Measurements from ENCODE around the gene MAP7.
"Not testable (repeated sequence)": the region's sequence is repeated elsewhere in the genome, so short reads cannot be mapped to it uniquely, and the experiment has no call there.

The MAP7 gene

GRCh38 chr6:136550330-136551071, at the start of gene MAP7:
Gene MAP7 (minus strand): TSS chr6:136550422. CDS start chr6:136550408, 14 bp downstream.
- peak; percentile 70 for DNase-seq

- no peak for DNase-seq
Measured at GRCh38 chr6:136599329-136600011, 49.2 kb upstream of the MAP7 start.

GRCh38 chr6:136598048-136598447, 47.8 kb upstream of the MAP7 start:
- DNase-seq: no peak

- DNase-seq: no peak
Measured at GRCh38 chr6:136594671-136595070, 44.4 kb upstream of the MAP7 start.

GRCh38 chr6:136593748-136594490, 43.7 kb upstream of the MAP7 start:
- DNase-seq: peak; percentile 70

- DNase-seq: no peak
Measured at GRCh38 chr6:136592930-136593673, 42.9 kb upstream of the MAP7 start.

GRCh38 chr6:136591617-136592016, 41.4 kb upstream of the MAP7 start:
- no peak for DNase-seq

- not testable (repeated sequence) for DNase-seq
Measured at GRCh38 chr6:136590846-136591245, 40.6 kb upstream of the MAP7 start.

GRCh38 chr6:136587527-136587926, 37.3 kb upstream of the MAP7 start:
- no peak for DNase-seq

- no peak for DNase-seq
Measured at GRCh38 chr6:136586295-136586694, 36.1 kb upstream of the MAP7 start.

GRCh38 chr6:136585523-136585922, 35.3 kb upstream of the MAP7 start:
- not testable (repeated sequence) for DNase-seq

GRCh38 chr6:136584290-136584689, 34.1 kb upstream of the MAP7 start:
- not testable (repeated sequence) for DNase-seq

- peak; percentile 28 for DNase-seq
Measured at GRCh38 chr6:136582711-136583471, 32.7 kb upstream of the MAP7 start.

GRCh38 chr6:136579800-136580199, 29.6 kb upstream of the MAP7 start:
- no peak for DNase-seq

GRCh38 chr6:136576821-136577220, 26.6 kb upstream of the MAP7 start:
- no peak for DNase-seq

- no peak for DNase-seq
Measured at GRCh38 chr6:136571496-136571895, 21.3 kb upstream of the MAP7 start.

GRCh38 chr6:136571065-136571464, 20.8 kb upstream of the MAP7 start:
- DNase-seq: no peak

GRCh38 chr6:136568129-136568528, 17.9 kb upstream of the MAP7 start:
- no peak for DNase-seq

GRCh38 chr6:136567688-136568087, 17.5 kb upstream of the MAP7 start:
- no peak for DNase-seq

- DNase-seq: no peak
Measured at GRCh38 chr6:136566851-136567250, 16.6 kb upstream of the MAP7 start.

GRCh38 chr6:136566007-136566487, 15.8 kb upstream of the MAP7 start:
- no peak for DNase-seq

- DNase-seq: no peak
Measured at GRCh38 chr6:136564180-136564579, 14.0 kb upstream of the MAP7 start.
